ENCODE data around the gene LSMEM2. TPM values are rescaled to one million over a fixed set of nuclear protein-coding genes. Genes with fewer than 3 reads are reported as not detected.
A peak's percentile ranks its signal among the peaks of the same experiment; 100 is the strongest.

Gene LSMEM2
- total RNA-seq, 3 donors from 2014 or later: not detected

DNA sequence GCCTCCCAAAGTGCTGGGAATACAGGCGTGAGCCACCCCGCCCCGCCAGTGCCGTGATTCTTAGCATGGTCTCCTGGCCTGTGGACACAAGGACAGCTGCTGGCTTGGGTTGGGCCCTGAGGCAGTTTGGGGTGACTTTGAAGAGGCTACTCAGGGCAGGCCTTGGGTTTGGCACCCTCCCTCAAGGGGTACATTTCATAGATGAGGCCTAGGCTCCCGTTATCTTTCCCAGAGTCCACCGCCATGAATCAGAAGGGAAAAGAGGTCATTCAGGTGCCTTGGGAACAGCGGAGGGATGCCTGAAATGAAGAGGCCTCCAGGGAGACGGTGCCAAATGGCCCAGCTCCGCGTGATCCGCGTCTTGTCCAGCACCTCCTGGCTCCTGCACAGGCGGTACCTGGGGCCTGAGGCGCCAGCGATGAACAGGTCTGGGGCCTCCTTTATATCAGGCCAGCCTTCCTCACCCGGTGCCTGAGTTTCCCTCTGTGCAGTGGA is 33.6 kb upstream of the LSMEM2 start:
- H3K27me3 ChIP-seq: no peaks in the 10 kb centered on the region
- intact Hi-C loops (cut with DNase I; ENCODE audit: low total_unique reads): no loop called here
- H3K9me3 ChIP-seq: no peaks in the 10 kb centered on the region
- no peaks in the 10 kb centered on the region for H3K36me3 ChIP-seq
- H3K27ac ChIP-seq: peak overlapping the region; percentile 92 to 98
- H3K4me3 ChIP-seq: peak overlapping the region; percentile 33 to 79 (median 54)
- H3K4me1 ChIP-seq: peaks cover 34 to 38% of the 10 kb centered on the region in 2 donors
- TF ChIP-seq POLR2AphosphoS5 (IDR thresholded peaks at IDR 0.05): no peak
- TF ChIP-seq CTCF (IDR thresholded peaks at IDR 0.05): no peak
- TF ChIP-seq POLR2A (IDR thresholded peaks at IDR 0.05): no peak
- DNase-seq (ENCODE audit: low spot score in 2 of 2): no peak

GRCh38 chr3:50245831-50246516 is 32.9 kb upstream of the LSMEM2 start:
- peak overlapping the region; percentile 92 to 98 for H3K27ac ChIP-seq
- H3K9me3 ChIP-seq: no peaks in the 10 kb centered on the region
- TF ChIP-seq POLR2A (IDR thresholded peaks at IDR 0.05) (no peak), POLR2AphosphoS5 (IDR thresholded peaks at IDR 0.05) (peak in 2 of 3 donors; percentile 55 to 82), CTCF (IDR thresholded peaks at IDR 0.05) (peak; percentile 96 to 99 (median 97))
- peak overlapping the region; percentile 33 to 79 (median 54) for H3K4me3 ChIP-seq
- H3K4me1 ChIP-seq: peaks cover 35 to 37% of the 10 kb centered on the region in 2 donors
- peak; percentile 91 to 92 for DNase-seq (ENCODE audit: low spot score in 2 of 2)
- intact Hi-C loops (cut with DNase I; ENCODE audit: low total_unique reads): no loop called here
- no peaks in the 10 kb centered on the region for H3K27me3 ChIP-seq
- H3K36me3 ChIP-seq: no peaks in the 10 kb centered on the region

GRCh38 chr3:50246517-50246954 is 32.4 kb upstream of the LSMEM2 start:
- H3K36me3 ChIP-seq: no peaks in the 10 kb centered on the region
- peak overlapping the region; percentile 92 to 98 for H3K27ac ChIP-seq
- peak overlapping the region; percentile 33 to 79 (median 54) for H3K4me3 ChIP-seq
- no peaks in the 10 kb centered on the region for H3K9me3 ChIP-seq
- no peaks in the 10 kb centered on the region for H3K27me3 ChIP-seq
- peak in 1 of 3 donors; percentile 4 for TF ChIP-seq POLR2AphosphoS5 (IDR thresholded peaks at IDR 0.05)
- peak in 1 of 3 donors; percentile 28 for TF ChIP-seq CTCF (IDR thresholded peaks at IDR 0.05)
- TF ChIP-seq POLR2A (IDR thresholded peaks at IDR 0.05): no peak
- intact Hi-C loops (cut with DNase I; ENCODE audit: low total_unique reads): no loop called here
- DNase-seq (ENCODE audit: low spot score in 2 of 2): no peak
- peaks cover 30 to 37% of the 10 kb centered on the region in 2 donors for H3K4me1 ChIP-seq

DNA sequence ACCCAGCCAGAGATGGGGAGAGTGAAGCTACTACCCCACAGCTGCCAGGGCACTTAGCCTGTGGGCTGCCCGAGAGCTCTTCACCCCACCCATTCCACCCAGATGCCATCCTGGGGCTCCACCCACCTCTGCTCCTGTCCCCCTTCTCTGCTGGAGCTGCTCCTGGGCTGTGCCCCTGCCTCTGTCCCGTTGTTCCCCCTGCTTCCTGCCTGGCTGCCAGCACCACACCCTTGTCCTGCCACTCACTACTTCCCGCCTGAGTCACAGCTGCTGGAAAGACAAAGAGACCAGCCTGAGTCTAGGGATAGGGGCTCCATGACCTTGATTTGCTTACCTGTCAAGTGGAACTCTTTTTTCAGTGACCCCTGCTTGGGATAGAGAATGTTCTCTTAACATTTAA is 30.5 kb upstream of the LSMEM2 start:
- intact Hi-C loops (cut with DNase I; ENCODE audit: low total_unique reads): no loop called here
- TF ChIP-seq CTCF (IDR thresholded peaks at IDR 0.05) (no peak), POLR2AphosphoS5 (IDR thresholded peaks at IDR 0.05) (no peak), POLR2A (IDR thresholded peaks at IDR 0.05) (no peak)
- no peak for DNase-seq (ENCODE audit: low spot score in 2 of 2)
- Histone ChIP-seq H3K9me3 (no peaks in the 10 kb centered on the region), H3K4me3 (no peak overlapping the region), H3K36me3 (no peaks in the 10 kb centered on the region), H3K4me1 (peaks cover 17 to 30% of the 10 kb centered on the region in 2 donors), H3K27me3 (no peaks in the 10 kb centered on the region), H3K27ac (peak overlapping the region; percentile 92 to 98)

DNA sequence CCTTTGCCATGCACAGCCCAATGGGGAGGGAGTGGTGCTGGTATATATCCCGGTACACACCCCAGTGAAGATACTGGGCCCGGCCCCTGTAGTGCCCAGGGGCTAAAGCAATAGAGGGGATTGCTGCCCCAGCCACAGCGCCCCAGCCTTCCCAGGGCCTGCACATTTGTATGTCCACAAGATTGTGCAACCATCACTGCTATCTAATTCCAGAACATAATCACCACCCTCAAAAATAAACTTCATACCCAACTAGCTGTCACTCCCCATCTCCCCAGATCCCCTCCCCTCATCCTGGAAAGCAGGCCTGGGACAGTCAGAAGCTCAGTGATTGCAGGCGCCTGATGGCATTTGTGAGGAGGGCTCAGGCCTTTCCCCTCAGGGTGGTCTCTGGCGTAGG is 29.4 kb upstream of the LSMEM2 start:
- Histone ChIP-seq H3K9me3 (no peaks in the 10 kb centered on the region), H3K4me3 (peak overlapping the region in 1 of 3 donors; percentile 5), H3K36me3 (no peaks in the 10 kb centered on the region), H3K4me1 (peaks cover 20 to 28% of the 10 kb centered on the region in 2 donors), H3K27ac (peak overlapping the region; percentile 92 to 98), H3K27me3 (no peaks in the 10 kb centered on the region)
- no peak for DNase-seq (ENCODE audit: low spot score in 2 of 2)
- intact Hi-C loops (cut with DNase I; ENCODE audit: low total_unique reads): no loop called here
- TF ChIP-seq POLR2AphosphoS5 (IDR thresholded peaks at IDR 0.05) (no peak), POLR2A (IDR thresholded peaks at IDR 0.05) (no peak), CTCF (IDR thresholded peaks at IDR 0.05) (no peak)
